IMR-90 (cell line): ENCODE data around the gene HRH2. TPM values are rescaled to one million over a fixed set of nuclear protein-coding genes. Genes with fewer than 3 reads are reported as not detected.

Experiments
- ATAC-seq: fragments of 200-7000 bp; cut with Tn5 transposase; 2 replicates; pipeline ENCODE4 v1.9.1; 2020; ENCODE audit warnings: low read depth, mild to moderate bottlenecking, moderate library complexity
- BruUV-seq: library from RNA; stranded (reverse); fragments of 400-500 nt; replicated peaks from 2 replicates; lab custom pipeline; 2021; lab: Mats Ljungman, UMichigan
- CTCF ChIA-PET: fragments of 300-600 bp; formaldehyde crosslinking; extraction: SDS; loops from one replicate; lab custom pipeline; 2021; ENCODE audit warnings: antibody characterized with exemption; lab: Yijun Ruan, JAX
- POLR2A ChIA-PET: fragments of 300-600 bp; sonication (Branson Sonifier 250); formaldehyde crosslinking; loops from one replicate; lab custom pipeline; 2022; ENCODE audit warnings: antibody characterized with exemption; ENCODE audit not compliant: unreplicated experiment; lab: Charles Lee
- DNase-seq: peaks from one replicate; pipeline ENCODE4 v3.0.0; 2013
- H2AFZ ChIP-seq: replicated peaks from 2 replicates; pipeline ENCODE3; 2013; ENCODE audit warnings: low read length, mild to moderate bottlenecking; ENCODE audit not compliant: poor library complexity
- H2AK5ac ChIP-seq: 2 replicates; pipeline ENCODE4 v1.6.1; 2013; ENCODE audit warnings: low read depth, low read length, inconsistent platforms
- H2AK9ac ChIP-seq: replicated peaks from 2 replicates; pipeline ENCODE3; 2013; ENCODE audit warnings: mild to moderate bottlenecking, low read depth, low read length, moderate library complexity; ENCODE audit not compliant: poor library complexity
- H2BK120ac ChIP-seq: 2 replicates; pipeline ENCODE4 v1.6.1; 2013; ENCODE audit warnings: low read depth, low read length, inconsistent platforms
- H2BK15ac ChIP-seq: 3 replicates; pipeline ENCODE4 v1.6.1; 2013; ENCODE audit warnings: low read depth, low read length, inconsistent platforms
- H2BK20ac ChIP-seq: 2 replicates; pipeline ENCODE4 v1.6.1; 2013; ENCODE audit warnings: low read depth, mild to moderate bottlenecking, inconsistent platforms, low read length, moderate library complexity
- H2BK5ac ChIP-seq: 2 replicates; pipeline ENCODE4 v1.6.1; 2013; ENCODE audit warnings: mild to moderate bottlenecking, low read depth, low read length, inconsistent platforms; ENCODE audit not compliant: poor library complexity, severe bottlenecking
- H3K14ac ChIP-seq: replicated peaks from 2 replicates; pipeline ENCODE4 v1.6.1; 2013; ENCODE audit warnings: low read depth, low read length, inconsistent platforms
- H3K18ac ChIP-seq: 2 replicates; pipeline ENCODE4 v1.6.1; 2013; ENCODE audit warnings: low read depth, low read length, control low read depth
- H3K23ac ChIP-seq: 2 replicates; pipeline ENCODE4 v1.6.1; 2013; ENCODE audit warnings: low read depth, low read length, inconsistent platforms
- H3K27ac ChIP-seq: 2 replicates; pipeline ENCODE4 v1.5.1; 2013; ENCODE audit warnings: mild to moderate bottlenecking, control low read depth, low read length; ENCODE audit not compliant: insufficient read depth
- H3K27me3 ChIP-seq: 2 replicates; pipeline ENCODE4 v1.6.1; 2013; ENCODE audit warnings: low read length; ENCODE audit not compliant: control insufficient read depth, insufficient read depth
- H3K36me3 ChIP-seq: 2 replicates; pipeline ENCODE4 v1.6.1; 2013; ENCODE audit warnings: low read length, mixed read lengths; ENCODE audit not compliant: control insufficient read depth, insufficient read depth
- H3K4ac ChIP-seq: 2 replicates; pipeline ENCODE4 v1.6.1; 2013; ENCODE audit warnings: low read depth, low read length, inconsistent platforms
- H3K4me1 ChIP-seq: 2 replicates; pipeline ENCODE4 v1.6.1; 2013; ENCODE audit warnings: low read length, mixed read lengths; ENCODE audit not compliant: control insufficient read depth, insufficient read depth
- H3K4me2 ChIP-seq: 2 replicates; pipeline ENCODE4 v1.6.1; 2013; ENCODE audit warnings: low read depth, mild to moderate bottlenecking, control low read depth, low read length, moderate library complexity
- H3K4me3 ChIP-seq: 2 replicates; pipeline ENCODE4 v1.5.1; 2013; ENCODE audit warnings: low read depth, mild to moderate bottlenecking, control low read depth, low read length, moderate library complexity; ENCODE audit not compliant: insufficient read depth
- H3K56ac ChIP-seq: 2 replicates; pipeline ENCODE4 v1.6.1; 2013; ENCODE audit warnings: low read length, inconsistent platforms; ENCODE audit not compliant: insufficient read depth; ENCODE audit errors: extremely low read depth
- H3K79me1 ChIP-seq, 2 experiments: 2 replicates each; pipeline ENCODE4 v1.6.1; 2013; ENCODE audit warnings: low read length in 2 of 2, inconsistent platforms in 1 of 2, low read depth in 1 of 2
- H3K9ac ChIP-seq: 2 replicates; pipeline ENCODE4 v1.6.1; 2013; ENCODE audit warnings: low read depth, low read length, control low read depth
- H3K9me1 ChIP-seq: 2 replicates; pipeline ENCODE4 v1.6.1; 2013; ENCODE audit warnings: low read length, inconsistent platforms; ENCODE audit not compliant: insufficient read depth
- H3K9me3 ChIP-seq: 2 replicates; pipeline ENCODE4 v1.6.1; 2013; ENCODE audit warnings: low read length; ENCODE audit not compliant: control insufficient read depth, insufficient read depth
- H4K20me1 ChIP-seq: 2 replicates; pipeline ENCODE4 v1.6.1; 2013; ENCODE audit warnings: low read length, inconsistent platforms; ENCODE audit not compliant: insufficient read depth
- H4K5ac ChIP-seq: 2 replicates; pipeline ENCODE4 v1.6.1; 2013; ENCODE audit warnings: mild to moderate bottlenecking, low read depth, low read length, control low read depth
- H4K8ac ChIP-seq, 2 experiments: 2 replicates each; pipeline ENCODE4 v1.6.1; 2013; ENCODE audit warnings: low read depth in 2 of 2, low read length in 2 of 2, control low read depth in 1 of 2, inconsistent platforms in 1 of 2
- H4K91ac ChIP-seq: 2 replicates; pipeline ENCODE4 v1.6.1; 2013; ENCODE audit warnings: low read depth, low read length, inconsistent platforms; ENCODE audit not compliant: insufficient read depth
- CEBPB ChIP-seq: IDR thresholded peaks from 2 replicates; pipeline ENCODE4 v1.6.1; 2012; ENCODE audit warnings: low read depth, low read length, improper control_type of control experiment
- FOS ChIP-seq: fragments of 150-350 bp; IDR thresholded peaks from 2 replicates; pipeline ENCODE4 v1.6.1; 2016; ENCODE audit warnings: low read depth, low read length
- MAFK ChIP-seq: IDR thresholded peaks from 2 replicates; pipeline ENCODE4 v1.6.1; 2012; ENCODE audit warnings: low read depth, low read length, improper control_type of control experiment
- MAZ ChIP-seq: IDR thresholded peaks from 2 replicates; pipeline ENCODE4 v1.6.1; 2012; ENCODE audit warnings: low read depth, mild to moderate bottlenecking, low read length, improper control_type of control experiment, moderate library complexity, borderline replicate concordance
- MXI1 ChIP-seq: IDR thresholded peaks from 2 replicates; pipeline ENCODE4 v1.6.1; 2012; ENCODE audit warnings: low read depth, mild to moderate bottlenecking, low read length, moderate library complexity, borderline replicate concordance
- POLR2A ChIP-seq: IDR thresholded peaks from 2 replicates; pipeline ENCODE4 v1.6.1; 2012; ENCODE audit warnings: mild to moderate bottlenecking, low read depth, low read length
- RAD21 ChIP-seq: IDR thresholded peaks from 2 replicates; pipeline ENCODE4 v1.6.1; 2012; ENCODE audit warnings: low read length, improper control_type of control experiment
- RCOR1 ChIP-seq: IDR thresholded peaks from 2 replicates; pipeline ENCODE4 v1.6.1; 2012; ENCODE audit warnings: mild to moderate bottlenecking, low read length, improper control_type of control experiment; ENCODE audit not compliant: insufficient replicate concordance
- RFX5 ChIP-seq: IDR thresholded peaks from 2 replicates; pipeline ENCODE4 v1.8.0; 2012; ENCODE audit warnings: low read depth, mild to moderate bottlenecking, low read length, moderate library complexity
- SMC3 ChIP-seq: fragments of 150-350 bp; IDR thresholded peaks from 2 replicates; pipeline ENCODE4 v1.6.1; 2016; ENCODE audit warnings: low read depth, mild to moderate bottlenecking, antibody characterized with exemption, low read length, moderate library complexity
- WGBS, 2 experiments: methylation state at CpG; one replicate each; pipeline versions ENCODE4 v1.1.5 to v1.1.7; 2013; ENCODE audit warnings: missing lambda C conversion rate in 2 of 2; ENCODE audit not compliant: insufficient read length in 1 of 2; ENCODE audit errors: extremely low coverage in 2 of 2; 5-methylcytosine and 5-hydroxymethylcytosine counted together
- dilution Hi-C: fragments of 300-500 bp; cut with HindIII; formaldehyde crosslinking; loops from one replicate; pipeline ENCODE4 v1.14.3; 2018; ENCODE audit warnings: low sequenced_read_pairs; ENCODE audit not compliant: unreplicated experiment
- in situ Hi-C: fragments of 300-500 bp; cut with MboI; formaldehyde crosslinking; loops from 3 replicates; pipeline ENCODE4 v1.14.3; 2019; ENCODE audit warnings: low sequenced_read_pairs, inconsistent platforms, mixed read lengths
- intact Hi-C: fragments of 100-400 bp; cut with micrococcal nuclease; formaldehyde crosslinking; loops from 2 replicates; pipeline ENCODE4 v1.10.0; 2022
- polyA plus RNA-seq, 3 experiments: library from polyadenylated mRNA; depleted of rRNA; stranded (reverse); fragments of >200 nt; gene quantifications; 2 replicates each; pipeline ENCODE4 v1.2.3, GENCODE V29; 2012; ENCODE audit warnings: low replicate concordance in 1 of 3
- total RNA-seq: library from RNA; depleted of rRNA; stranded (reverse); fragments of >200 nt; gene quantifications from 2 replicates; pipeline ENCODE4 v1.2.3, GENCODE V29; 2012
- TF ChIP-seq, protein P1 (sequence below): fragments of 150-350 bp; IDR thresholded peaks from 2 replicates; pipeline ENCODE4 v1.6.1; 2017; ENCODE audit warnings: mild to moderate bottlenecking, antibody characterized with exemption, low read length, low read depth
- TF ChIP-seq, protein P2 (sequence below): fragments of 150-350 bp; IDR thresholded peaks from 2 replicates; pipeline ENCODE4 v1.6.1; 2016; ENCODE audit warnings: low read depth, mild to moderate bottlenecking, low read length, moderate library complexity, borderline replicate concordance

Gene HRH2
- total and polyA plus RNA-seq, 2 of the 4 experiments (the other 2 are of a cell fraction), result not detected

DNA sequence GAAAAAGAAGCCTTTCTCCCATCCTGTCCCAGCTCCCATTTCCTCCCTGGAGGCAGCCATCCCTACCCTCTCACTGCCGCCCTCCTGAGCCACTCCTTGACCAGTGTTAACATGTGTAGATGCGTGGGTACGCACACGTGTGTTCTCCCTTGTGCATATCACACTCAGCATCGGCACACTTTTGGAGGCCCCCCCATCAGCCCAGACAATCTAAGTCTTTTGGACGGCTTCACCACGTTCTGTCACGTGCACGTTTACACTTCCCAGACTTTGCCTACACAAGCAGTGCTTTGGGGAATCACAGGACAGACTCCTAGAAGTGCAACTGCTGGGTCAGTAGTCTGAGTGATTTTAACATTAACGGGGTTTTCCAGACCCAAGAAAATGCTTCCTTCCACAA, 18.0 kb downstream of the HRH2 start:
- ChIA-PET POLR2A (no interaction called here), CTCF (no interaction called here)
- H2BK20ac ChIP-seq, result no peak overlapping the region
- H3K9me1 ChIP-seq, result no peaks in the 10 kb centered on the region
- H3K18ac ChIP-seq, result no peak overlapping the region
- H2AK5ac ChIP-seq, result no peak overlapping the region
- H2AFZ ChIP-seq, result no peak overlapping the region
- no peak overlapping the region for H3K23ac ChIP-seq
- H4K5ac ChIP-seq, result no peak overlapping the region
- WGBS, 2 experiments, result no CpG with 5 or more reads among the region's 10 CpGs
- no peak overlapping the region for H3K4ac ChIP-seq
- H3K9ac ChIP-seq, result no peak overlapping the region
- no peaks in the 10 kb centered on the region for H3K27me3 ChIP-seq
- ATAC-seq, result no peak
- in situ Hi-C loops (no loop called here), dilution Hi-C loops (no loop called here), intact Hi-C loops (no loop called here)
- H3K14ac ChIP-seq, result no peak overlapping the region
- H3K36me3 ChIP-seq, result no peaks in the 10 kb centered on the region
- no peak overlapping the region for H2AK9ac ChIP-seq
- H3K4me1 ChIP-seq, result no peaks in the 10 kb centered on the region
- no peak for DNase-seq
- TF ChIP-seq MAZ (no peak), FOS (no peak), CEBPB (no peak), RAD21 (no peak), POLR2A (no peak), MAFK (no peak), RCOR1 (no peak), SMC3 (no peak), RFX5 (no peak), MXI1 (no peak)
- TF ChIP-seq, protein P1, sequence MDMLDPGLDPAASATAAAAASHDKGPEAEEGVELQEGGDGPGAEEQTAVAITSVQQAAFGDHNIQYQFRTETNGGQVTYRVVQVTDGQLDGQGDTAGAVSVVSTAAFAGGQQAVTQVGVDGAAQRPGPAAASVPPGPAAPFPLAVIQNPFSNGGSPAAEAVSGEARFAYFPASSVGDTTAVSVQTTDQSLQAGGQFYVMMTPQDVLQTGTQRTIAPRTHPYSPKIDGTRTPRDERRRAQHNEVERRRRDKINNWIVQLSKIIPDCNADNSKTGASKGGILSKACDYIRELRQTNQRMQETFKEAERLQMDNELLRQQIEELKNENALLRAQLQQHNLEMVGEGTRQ, result no peak
- TF ChIP-seq, protein P2, sequence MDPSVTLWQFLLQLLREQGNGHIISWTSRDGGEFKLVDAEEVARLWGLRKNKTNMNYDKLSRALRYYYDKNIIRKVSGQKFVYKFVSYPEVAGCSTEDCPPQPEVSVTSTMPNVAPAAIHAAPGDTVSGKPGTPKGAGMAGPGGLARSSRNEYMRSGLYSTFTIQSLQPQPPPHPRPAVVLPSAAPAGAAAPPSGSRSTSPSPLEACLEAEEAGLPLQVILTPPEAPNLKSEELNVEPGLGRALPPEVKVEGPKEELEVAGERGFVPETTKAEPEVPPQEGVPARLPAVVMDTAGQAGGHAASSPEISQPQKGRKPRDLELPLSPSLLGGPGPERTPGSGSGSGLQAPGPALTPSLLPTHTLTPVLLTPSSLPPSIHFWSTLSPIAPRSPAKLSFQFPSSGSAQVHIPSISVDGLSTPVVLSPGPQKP, result no peak
- H2BK120ac ChIP-seq, result no peak overlapping the region
- no peak overlapping the region for H3K56ac ChIP-seq
- no peak overlapping the region for H3K4me2 ChIP-seq
- H4K8ac ChIP-seq, result no peak overlapping the region
- no peaks in the 10 kb centered on the region; the same call in none of the 2 replicates for H3K9me3 ChIP-seq
- no peak overlapping the region for H4K91ac ChIP-seq
- no peak overlapping the region for H2BK15ac ChIP-seq
- H3K4me3 ChIP-seq, result no peak overlapping the region
- H3K79me1 ChIP-seq, result no peaks in the 10 kb centered on the region
- no peak overlapping the region for H3K27ac ChIP-seq
- no peak overlapping the region for H2BK5ac ChIP-seq
- no TSS peak for BruUV-seq
- no peaks in the 10 kb centered on the region for H4K20me1 ChIP-seq
